ENCODE measurements around the gene SMAD5.

- TF ChIP-seq CTCF (IDR thresholded peaks at IDR 0.05), result no peak
- no peak for TF ChIP-seq POLR2AphosphoS5 (IDR thresholded peaks at IDR 0.05)
Observed at GRCh38 chr5:136149891-136150290, 17.2 kb downstream of the SMAD5 start.
